HCT116 (cell line): Measurements from ENCODE around the gene ANKLE2.

Source experiments
- EGR1 ChIP-seq: IDR thresholded peaks from 2 replicates; pipeline ENCODE4 v1.6.1; 2012; ENCODE audit warnings: low read depth
- EZH2 ChIP-seq: fragments of 200-600 bp; sonication (generic); IDR thresholded peaks from 2 replicates; pipeline ENCODE4 v1.6.1; 2017; ENCODE audit warnings: antibody characterized with exemption, mixed run types
- EZH2phosphoT487 ChIP-seq: fragments of 200-600 bp; IDR thresholded peaks from 2 replicates; pipeline ENCODE4 v1.6.1; 2018; ENCODE audit warnings: antibody characterized with exemption, borderline replicate concordance
- FOSL1 ChIP-seq: IDR thresholded peaks from 2 replicates; pipeline ENCODE4 v1.6.1; 2012; ENCODE audit warnings: low read depth
- POLR2A ChIP-seq: IDR thresholded peaks from 2 replicates; pipeline ENCODE4 v1.7.0; 2011; ENCODE audit warnings: borderline replicate concordance; ENCODE audit not compliant: insufficient read depth, insufficient read length; ENCODE audit errors: extremely low read depth
- POLR2AphosphoS5 ChIP-seq: IDR thresholded peaks from 2 replicates; pipeline ENCODE4 v1.6.1; 2011; ENCODE audit warnings: mild to moderate bottlenecking, low read depth, low read length, moderate library complexity
- RAD21 ChIP-seq: IDR thresholded peaks from 2 replicates; pipeline ENCODE4 v1.6.1; 2012; ENCODE audit warnings: low read depth, mild to moderate bottlenecking
- TF ChIP-seq, protein P1 (sequence below), 3 experiments: fragments of 200-600 bp in 1 of 3; sonication (generic) in 1 of 3; IDR thresholded peaks in 2 of 3; conservative IDR thresholded peaks in 1 of 3; 2 replicates each; pipeline ENCODE4 v1.5.1; 2012 to 2017; ENCODE audit warnings: low read depth in 2 of 3, low read length in 2 of 3, antibody characterized with exemption in 1 of 3, borderline replicate concordance in 1 of 3, control low read depth in 1 of 3, mild to moderate bottlenecking in 1 of 3, mixed read lengths in 1 of 3, mixed run types in 1 of 3, moderate library complexity in 1 of 3; ENCODE audit not compliant: insufficient read depth in 1 of 3
- TF ChIP-seq, protein P2 (sequence below): IDR thresholded peaks from 2 replicates; pipeline ENCODE4 v1.6.1; 2011; ENCODE audit warnings: mild to moderate bottlenecking, low read length, moderate library complexity; ENCODE audit not compliant: insufficient replicate concordance; ENCODE audit errors: extremely low read depth
- TF ChIP-seq, protein P3 (sequence below): IDR thresholded peaks from 2 replicates; pipeline ENCODE4 v1.6.1; 2012
- TF ChIP-seq, protein P4 (sequence below): IDR thresholded peaks from 2 replicates; pipeline ENCODE4 v1.6.1; 2012; ENCODE audit warnings: low read depth

DNA sequence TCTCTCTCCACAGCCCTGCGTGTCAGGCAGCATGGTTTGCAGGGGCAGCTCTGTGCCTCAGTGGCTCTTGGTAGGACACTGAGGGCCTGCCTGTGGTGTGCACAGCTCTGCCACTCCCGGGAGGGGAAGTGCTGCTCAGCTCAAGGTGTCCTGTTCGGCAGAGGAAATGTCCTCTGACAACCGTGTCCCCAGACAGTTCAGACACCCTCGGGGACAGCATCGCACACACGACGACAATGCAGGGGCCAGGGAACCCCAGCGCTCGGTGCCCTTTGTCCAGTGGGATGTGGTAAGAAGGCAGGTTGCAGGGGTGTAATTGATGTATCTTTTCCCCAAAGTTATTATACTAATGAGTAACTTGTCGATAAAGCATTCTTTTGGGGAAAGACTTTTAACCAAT is 14.2 kb downstream of the ANKLE2 start:
- TF ChIP-seq RAD21 (no peak), POLR2A (no peak), EGR1 (no peak), POLR2AphosphoS5 (no peak), EZH2 (no peak), FOSL1 (no peak), EZH2phosphoT487 (no peak)
- TF ChIP-seq, protein P1, sequence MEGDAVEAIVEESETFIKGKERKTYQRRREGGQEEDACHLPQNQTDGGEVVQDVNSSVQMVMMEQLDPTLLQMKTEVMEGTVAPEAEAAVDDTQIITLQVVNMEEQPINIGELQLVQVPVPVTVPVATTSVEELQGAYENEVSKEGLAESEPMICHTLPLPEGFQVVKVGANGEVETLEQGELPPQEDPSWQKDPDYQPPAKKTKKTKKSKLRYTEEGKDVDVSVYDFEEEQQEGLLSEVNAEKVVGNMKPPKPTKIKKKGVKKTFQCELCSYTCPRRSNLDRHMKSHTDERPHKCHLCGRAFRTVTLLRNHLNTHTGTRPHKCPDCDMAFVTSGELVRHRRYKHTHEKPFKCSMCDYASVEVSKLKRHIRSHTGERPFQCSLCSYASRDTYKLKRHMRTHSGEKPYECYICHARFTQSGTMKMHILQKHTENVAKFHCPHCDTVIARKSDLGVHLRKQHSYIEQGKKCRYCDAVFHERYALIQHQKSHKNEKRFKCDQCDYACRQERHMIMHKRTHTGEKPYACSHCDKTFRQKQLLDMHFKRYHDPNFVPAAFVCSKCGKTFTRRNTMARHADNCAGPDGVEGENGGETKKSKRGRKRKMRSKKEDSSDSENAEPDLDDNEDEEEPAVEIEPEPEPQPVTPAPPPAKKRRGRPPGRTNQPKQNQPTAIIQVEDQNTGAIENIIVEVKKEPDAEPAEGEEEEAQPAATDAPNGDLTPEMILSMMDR (IDR thresholded peaks at IDR 0.05 in 2 of 3, conservative IDR thresholded peaks at IDR 0.05 in 1 of 3; ENCODE audit: borderline replicate concordance in 1 of 3, insufficient read depth in 1 of 3, low read depth in 2 of 3, low read length in 2 of 3), result no peak
- TF ChIP-seq, protein P2, sequence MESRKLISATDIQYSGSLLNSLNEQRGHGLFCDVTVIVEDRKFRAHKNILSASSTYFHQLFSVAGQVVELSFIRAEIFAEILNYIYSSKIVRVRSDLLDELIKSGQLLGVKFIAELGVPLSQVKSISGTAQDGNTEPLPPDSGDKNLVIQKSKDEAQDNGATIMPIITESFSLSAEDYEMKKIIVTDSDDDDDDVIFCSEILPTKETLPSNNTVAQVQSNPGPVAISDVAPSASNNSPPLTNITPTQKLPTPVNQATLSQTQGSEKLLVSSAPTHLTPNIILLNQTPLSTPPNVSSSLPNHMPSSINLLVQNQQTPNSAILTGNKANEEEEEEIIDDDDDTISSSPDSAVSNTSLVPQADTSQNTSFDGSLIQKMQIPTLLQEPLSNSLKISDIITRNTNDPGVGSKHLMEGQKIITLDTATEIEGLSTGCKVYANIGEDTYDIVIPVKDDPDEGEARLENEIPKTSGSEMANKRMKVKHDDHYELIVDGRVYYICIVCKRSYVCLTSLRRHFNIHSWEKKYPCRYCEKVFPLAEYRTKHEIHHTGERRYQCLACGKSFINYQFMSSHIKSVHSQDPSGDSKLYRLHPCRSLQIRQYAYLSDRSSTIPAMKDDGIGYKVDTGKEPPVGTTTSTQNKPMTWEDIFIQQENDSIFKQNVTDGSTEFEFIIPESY, result no peak
- TF ChIP-seq, protein P3, sequence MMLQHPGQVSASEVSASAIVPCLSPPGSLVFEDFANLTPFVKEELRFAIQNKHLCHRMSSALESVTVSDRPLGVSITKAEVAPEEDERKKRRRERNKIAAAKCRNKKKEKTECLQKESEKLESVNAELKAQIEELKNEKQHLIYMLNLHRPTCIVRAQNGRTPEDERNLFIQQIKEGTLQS, result no peak
- TF ChIP-seq, protein P4, sequence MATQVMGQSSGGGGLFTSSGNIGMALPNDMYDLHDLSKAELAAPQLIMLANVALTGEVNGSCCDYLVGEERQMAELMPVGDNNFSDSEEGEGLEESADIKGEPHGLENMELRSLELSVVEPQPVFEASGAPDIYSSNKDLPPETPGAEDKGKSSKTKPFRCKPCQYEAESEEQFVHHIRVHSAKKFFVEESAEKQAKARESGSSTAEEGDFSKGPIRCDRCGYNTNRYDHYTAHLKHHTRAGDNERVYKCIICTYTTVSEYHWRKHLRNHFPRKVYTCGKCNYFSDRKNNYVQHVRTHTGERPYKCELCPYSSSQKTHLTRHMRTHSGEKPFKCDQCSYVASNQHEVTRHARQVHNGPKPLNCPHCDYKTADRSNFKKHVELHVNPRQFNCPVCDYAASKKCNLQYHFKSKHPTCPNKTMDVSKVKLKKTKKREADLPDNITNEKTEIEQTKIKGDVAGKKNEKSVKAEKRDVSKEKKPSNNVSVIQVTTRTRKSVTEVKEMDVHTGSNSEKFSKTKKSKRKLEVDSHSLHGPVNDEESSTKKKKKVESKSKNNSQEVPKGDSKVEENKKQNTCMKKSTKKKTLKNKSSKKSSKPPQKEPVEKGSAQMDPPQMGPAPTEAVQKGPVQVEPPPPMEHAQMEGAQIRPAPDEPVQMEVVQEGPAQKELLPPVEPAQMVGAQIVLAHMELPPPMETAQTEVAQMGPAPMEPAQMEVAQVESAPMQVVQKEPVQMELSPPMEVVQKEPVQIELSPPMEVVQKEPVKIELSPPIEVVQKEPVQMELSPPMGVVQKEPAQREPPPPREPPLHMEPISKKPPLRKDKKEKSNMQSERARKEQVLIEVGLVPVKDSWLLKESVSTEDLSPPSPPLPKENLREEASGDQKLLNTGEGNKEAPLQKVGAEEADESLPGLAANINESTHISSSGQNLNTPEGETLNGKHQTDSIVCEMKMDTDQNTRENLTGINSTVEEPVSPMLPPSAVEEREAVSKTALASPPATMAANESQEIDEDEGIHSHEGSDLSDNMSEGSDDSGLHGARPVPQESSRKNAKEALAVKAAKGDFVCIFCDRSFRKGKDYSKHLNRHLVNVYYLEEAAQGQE, result no peak
